ENCODE data around the gene ZNF460.

Gene ZNF460

GRCh38 chr19:57317503-57317902, 37.2 kb downstream of the ZNF460 start:
- Histone ChIP-seq H3K27ac (ENCODE audit: insufficient read depth in 1 of 2, low read depth in 1 of 2, low read length in 2 of 2, poor library complexity in 1 of 2, severe bottlenecking in 2 of 2) (no peak overlapping the region), H3K4me3 (ENCODE audit: control insufficient read depth in 1 of 7, extremely low read depth in 1 of 7, insufficient read depth in 4 of 7, low read depth in 2 of 7, low read length in 6 of 7) (no peak overlapping the region), H3K36me3 (ENCODE audit: control insufficient read depth in 4 of 4, insufficient read depth in 4 of 4, low read length in 3 of 4) (no peaks in the 10 kb centered on the region), H3K4me1 (ENCODE audit: control extremely low read depth in 1 of 4, control insufficient read depth in 4 of 4, insufficient read depth in 4 of 4, low read length in 3 of 4) (peaks cover 7 to 21% (median 19%) of the 10 kb centered on the region in 4 experiments), H3K9me3 (ENCODE audit: control extremely low read depth in 1 of 5, control insufficient read depth in 4 of 5, insufficient read depth in 2 of 5, low read depth in 1 of 5, low read length in 4 of 5) (peaks cover 0 to 7% (median 2%) of the 10 kb centered on the region in 5 experiments), H3K27me3 (replicated peaks in 2 of 5; ENCODE audit: control insufficient read depth in 4 of 5, insufficient read depth in 5 of 5, low read length in 4 of 5) (peaks cover 1 to 41% (median 23%) of the 10 kb centered on the region in 5 experiments)
- CTCF ChIA-PET: no interaction called here
- no peak for DNase-seq
- POLR2A ChIA-PET: no interaction called here
- WGBS (ENCODE audit: insufficient coverage): 25% methylated on average over 15 of the region's 29 CpGs

DNA sequence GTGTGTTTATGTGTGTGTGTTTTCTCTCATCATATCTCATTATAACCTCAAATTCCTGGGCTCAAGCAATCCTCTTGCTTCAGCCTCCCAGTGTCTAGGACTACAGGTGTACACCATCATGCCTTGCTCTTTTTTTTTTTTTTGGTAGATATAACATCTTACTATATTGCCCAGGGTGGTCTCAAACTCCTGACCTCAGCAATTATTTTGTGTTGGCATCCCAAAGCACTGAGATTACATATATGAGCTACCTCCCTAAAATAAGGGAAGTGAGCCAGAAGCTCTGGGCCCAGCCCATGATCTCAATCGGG, 39.5 kb downstream of the ZNF460 start:
- CTCF ChIA-PET: no interaction called here
- peak overlapping the region; percentile 86 to 97 for H3K27ac ChIP-seq (ENCODE audit: insufficient read depth in 1 of 2, low read depth in 1 of 2, low read length in 2 of 2, poor library complexity in 1 of 2, severe bottlenecking in 2 of 2)
- H3K27me3 ChIP-seq (replicated peaks in 2 of 5; ENCODE audit: control insufficient read depth in 4 of 5, insufficient read depth in 5 of 5, low read length in 4 of 5): peaks cover 0 to 36% (median 22%) of the 10 kb centered on the region in 5 experiments
- H3K36me3 ChIP-seq (ENCODE audit: control insufficient read depth in 4 of 4, insufficient read depth in 4 of 4, low read length in 3 of 4): peaks cover 6 to 16% (median 15%) of the 10 kb centered on the region in 4 experiments
- H3K9me3 ChIP-seq (ENCODE audit: control extremely low read depth in 1 of 5, control insufficient read depth in 4 of 5, insufficient read depth in 2 of 5, low read depth in 1 of 5, low read length in 4 of 5): peaks cover 2 to 14% (median 4%) of the 10 kb centered on the region in 5 experiments
- whole genome bisulfite sequencing (ENCODE audit: insufficient coverage): 0% methylated on average over 1 of the region's 1 CpG
- peak in 1 of 3 donors; percentile 2 for DNase-seq
- peaks cover 7 to 21% (median 19%) of the 10 kb centered on the region in 4 experiments for H3K4me1 ChIP-seq (ENCODE audit: control extremely low read depth in 1 of 4, control insufficient read depth in 4 of 4, insufficient read depth in 4 of 4, low read length in 3 of 4)
- POLR2A ChIA-PET: interaction anchor here (0.7 kb wide), 1 partner anchor 129 kb away, joined by 4 read pairs; the partner anchor contains the start of gene ZNF264
- H3K4me3 ChIP-seq (ENCODE audit: control insufficient read depth in 1 of 7, extremely low read depth in 1 of 7, insufficient read depth in 4 of 7, low read depth in 2 of 7, low read length in 6 of 7): peak overlapping the region; percentile 75 to 87 (median 82)

DNA sequence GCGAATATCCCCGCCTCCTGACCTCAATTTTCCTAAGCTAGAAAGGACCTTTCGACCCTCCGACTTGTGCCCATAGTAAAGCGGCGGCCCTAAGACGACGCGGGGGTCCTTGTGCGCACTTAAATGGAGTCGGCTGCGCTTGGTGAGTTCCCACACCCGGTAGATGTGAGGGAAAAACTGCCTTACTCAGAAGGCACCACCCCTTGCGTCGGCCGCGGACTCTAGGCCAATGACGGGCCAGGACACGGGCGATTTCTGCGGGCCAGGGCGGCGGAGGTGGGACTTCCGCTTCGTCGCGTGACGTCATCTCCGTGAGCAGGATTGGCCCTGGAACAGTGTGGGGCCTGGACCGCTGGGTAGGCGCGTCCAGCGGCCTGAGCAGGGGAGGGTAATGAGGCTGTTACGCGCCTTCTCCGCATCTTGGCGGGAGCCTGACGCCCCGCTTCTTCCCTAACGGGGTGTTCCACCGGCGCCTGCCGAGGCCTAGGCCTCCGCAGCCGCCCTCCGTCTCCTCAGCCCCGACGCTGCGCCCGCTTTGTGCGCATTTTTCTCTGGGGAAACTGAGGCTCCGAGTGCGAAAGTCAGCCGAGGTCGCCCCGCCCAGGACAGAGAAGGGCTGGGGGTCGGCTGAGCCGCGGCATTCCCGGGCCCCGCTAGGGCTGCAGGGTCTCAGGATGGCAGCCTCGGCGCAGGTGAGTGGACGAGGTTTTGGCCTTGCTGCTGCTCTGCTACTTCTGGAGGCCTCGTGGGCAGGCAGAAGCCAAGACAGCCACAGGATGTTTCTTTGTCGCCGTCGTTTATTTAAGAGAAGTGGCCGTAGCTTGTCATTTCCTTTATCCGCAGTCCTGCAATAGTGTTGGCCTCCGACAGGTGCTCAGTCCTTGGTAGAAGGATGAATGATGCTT, 40.1 kb downstream of the ZNF460 start, which contains the start of gene ZNF543:
Gene ZNF543, plus strand, starts transcription at position 293 of the 905 bp plus-strand sequence. Its CDS starts 382 bp downstream, at position 675.
- under 1% methylated on average over 71 of the region's 71 CpGs for WGBS (ENCODE audit: insufficient coverage)
- POLR2A ChIA-PET: interaction anchor here (0.7 kb wide), 1 partner anchor 129 kb away, joined by 4 read pairs; the partner anchor contains the start of gene ZNF264
- peak; percentile 96 to 98 (median 97) for DNase-seq
- Histone ChIP-seq H3K36me3 (ENCODE audit: control insufficient read depth in 4 of 4, insufficient read depth in 4 of 4, low read length in 3 of 4) (peaks cover 10 to 22% (median 21%) of the 10 kb centered on the region in 4 experiments), H3K4me3 (ENCODE audit: control insufficient read depth in 1 of 7, extremely low read depth in 1 of 7, insufficient read depth in 4 of 7, low read depth in 2 of 7, low read length in 6 of 7) (peak within 1 kb of the TSS; percentile 75 to 87 (median 82)), H3K4me1 (ENCODE audit: control extremely low read depth in 1 of 4, control insufficient read depth in 4 of 4, insufficient read depth in 4 of 4, low read length in 3 of 4) (peaks cover 7 to 21% (median 19%) of the 10 kb centered on the region in 4 experiments), H3K27ac (ENCODE audit: insufficient read depth in 1 of 2, low read depth in 1 of 2, low read length in 2 of 2, poor library complexity in 1 of 2, severe bottlenecking in 2 of 2) (peak within 1 kb of the TSS; percentile 86 to 97), H3K9me3 (ENCODE audit: control extremely low read depth in 1 of 5, control insufficient read depth in 4 of 5, insufficient read depth in 2 of 5, low read depth in 1 of 5, low read length in 4 of 5) (peaks cover 2 to 15% (median 5%) of the 10 kb centered on the region in 5 experiments), H3K27me3 (replicated peaks in 2 of 5; ENCODE audit: control insufficient read depth in 4 of 5, insufficient read depth in 5 of 5, low read length in 4 of 5) (peaks cover 0 to 34% (median 16%) of the 10 kb centered on the region in 5 experiments)
- CTCF ChIA-PET: no interaction called here

GRCh38 chr19:57321116-57321515, 40.8 kb downstream of the ZNF460 start:
- peak overlapping the region; percentile 75 to 87 (median 82) for H3K4me3 ChIP-seq (ENCODE audit: control insufficient read depth in 1 of 7, extremely low read depth in 1 of 7, insufficient read depth in 4 of 7, low read depth in 2 of 7, low read length in 6 of 7)
- H3K4me1 ChIP-seq (ENCODE audit: control extremely low read depth in 1 of 4, control insufficient read depth in 4 of 4, insufficient read depth in 4 of 4, low read length in 3 of 4): peaks cover 7 to 21% (median 19%) of the 10 kb centered on the region in 4 experiments
- ChIA-PET CTCF (interaction anchor here (1.2 kb wide), 1 partner anchor 34 kb away, joined by 4 read pairs; no protein-coding TSS in a partner anchor), POLR2A (no interaction called here)
- peaks cover 3 to 20% (median 6%) of the 10 kb centered on the region in 5 experiments for H3K9me3 ChIP-seq (ENCODE audit: control extremely low read depth in 1 of 5, control insufficient read depth in 4 of 5, insufficient read depth in 2 of 5, low read depth in 1 of 5, low read length in 4 of 5)
- peaks cover 0 to 28% (median 9%) of the 10 kb centered on the region in 5 experiments for H3K27me3 ChIP-seq (replicated peaks in 2 of 5; ENCODE audit: control insufficient read depth in 4 of 5, insufficient read depth in 5 of 5, low read length in 4 of 5)
- WGBS (ENCODE audit: insufficient coverage): 44% methylated on average over 4 of the region's 8 CpGs
- DNase-seq: no peak
- peak overlapping the region in 1 of 2 experiments; percentile 97 for H3K27ac ChIP-seq (ENCODE audit: insufficient read depth in 1 of 2, low read depth in 1 of 2, low read length in 2 of 2, poor library complexity in 1 of 2, severe bottlenecking in 2 of 2)
- peaks cover 10 to 29% (median 24%) of the 10 kb centered on the region in 4 experiments for H3K36me3 ChIP-seq (ENCODE audit: control insufficient read depth in 4 of 4, insufficient read depth in 4 of 4, low read length in 3 of 4)

DNA sequence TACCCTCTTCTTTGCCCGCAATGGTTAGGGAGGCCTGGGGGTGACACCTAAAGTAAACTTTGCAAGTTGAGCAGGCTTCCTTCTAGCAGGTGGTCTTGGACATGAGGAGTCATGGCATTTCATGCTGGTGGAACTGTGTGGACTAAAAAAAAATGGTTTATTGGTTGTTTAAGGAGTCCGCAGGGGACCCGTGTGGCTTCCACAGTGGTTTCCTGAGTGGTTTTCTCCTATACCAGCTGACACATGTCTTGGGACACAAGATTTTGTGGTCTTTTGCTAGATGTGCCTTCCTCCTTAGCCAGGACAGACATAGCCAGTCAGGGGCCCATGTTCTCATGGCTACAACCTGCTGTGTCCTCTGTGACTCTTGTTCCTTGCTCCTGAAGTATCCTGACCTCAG, 41.5 kb downstream of the ZNF460 start:
- Histone ChIP-seq H3K27ac (ENCODE audit: insufficient read depth in 1 of 2, low read depth in 1 of 2, low read length in 2 of 2, poor library complexity in 1 of 2, severe bottlenecking in 2 of 2) (no peak overlapping the region), H3K9me3 (ENCODE audit: control extremely low read depth in 1 of 5, control insufficient read depth in 4 of 5, insufficient read depth in 2 of 5, low read depth in 1 of 5, low read length in 4 of 5) (peaks cover 1 to 25% (median 7%) of the 10 kb centered on the region in 5 experiments), H3K4me1 (ENCODE audit: control extremely low read depth in 1 of 4, control insufficient read depth in 4 of 4, insufficient read depth in 4 of 4, low read length in 3 of 4) (peaks cover 7 to 21% (median 19%) of the 10 kb centered on the region in 4 experiments), H3K36me3 (ENCODE audit: control insufficient read depth in 4 of 4, insufficient read depth in 4 of 4, low read length in 3 of 4) (peaks cover 14 to 35% (median 28%) of the 10 kb centered on the region in 4 experiments), H3K4me3 (ENCODE audit: control insufficient read depth in 1 of 7, extremely low read depth in 1 of 7, insufficient read depth in 4 of 7, low read depth in 2 of 7, low read length in 6 of 7) (peak overlapping the region in 5 of 7 experiments; percentile 30 to 87 (median 83)), H3K27me3 (replicated peaks in 2 of 5; ENCODE audit: control insufficient read depth in 4 of 5, insufficient read depth in 5 of 5, low read length in 4 of 5) (peaks cover 0 to 22% (median 3%) of the 10 kb centered on the region in 5 experiments)
- DNase-seq: peak; percentile 14 to 60 (median 43)
- 29% methylated on average over 3 of the region's 3 CpGs for WGBS (ENCODE audit: insufficient coverage)
- CTCF ChIA-PET: interaction anchor here (1.2 kb wide), 1 partner anchor 34 kb away, joined by 4 read pairs; no protein-coding TSS in a partner anchor
- POLR2A ChIA-PET: no interaction called here

- POLR2A ChIA-PET: no interaction called here
- no peak for DNase-seq
- Histone ChIP-seq H3K4me1 (ENCODE audit: control extremely low read depth in 1 of 4, control insufficient read depth in 4 of 4, insufficient read depth in 4 of 4, low read length in 3 of 4) (peaks cover 7 to 20% (median 17%) of the 10 kb centered on the region in 4 experiments), H3K9me3 (ENCODE audit: control extremely low read depth in 1 of 5, control insufficient read depth in 4 of 5, insufficient read depth in 2 of 5, low read depth in 1 of 5, low read length in 4 of 5) (peaks cover 0 to 50% (median 27%) of the 10 kb centered on the region in 5 experiments), H3K27me3 (replicated peaks in 2 of 5; ENCODE audit: control insufficient read depth in 4 of 5, insufficient read depth in 5 of 5, low read length in 4 of 5) (no peaks in the 10 kb centered on the region), H3K4me3 (ENCODE audit: control insufficient read depth in 1 of 7, extremely low read depth in 1 of 7, insufficient read depth in 4 of 7, low read depth in 2 of 7, low read length in 6 of 7) (no peak overlapping the region), H3K36me3 (ENCODE audit: control insufficient read depth in 4 of 4, insufficient read depth in 4 of 4, low read length in 3 of 4) (peaks cover 35 to 65% (median 53%) of the 10 kb centered on the region in 4 experiments), H3K27ac (ENCODE audit: insufficient read depth in 1 of 2, low read depth in 1 of 2, low read length in 2 of 2, poor library complexity in 1 of 2, severe bottlenecking in 2 of 2) (no peak overlapping the region)
- CTCF ChIA-PET: interaction anchor here (0.6 to 0.7 kb wide), 2 partner anchors 32 to 138 kb away, joined by 3 read pairs; no protein-coding TSS in a partner anchor
Observed at GRCh38 chr19:57324992-57325391, 44.7 kb downstream of the ZNF460 start.

Data from common myeloid progenitor, CD34-positive (primary cell).